HG02678 (cell line): ENCODE results near the gene OR6B3.
"Not testable (repeated sequence)": the region's sequence is repeated elsewhere in the genome, so short reads cannot be mapped to it uniquely, and the experiment has no call there.

Experiments
- ATAC-seq: cut with Tn5 transposase; IDR thresholded peaks from one replicate; pipeline ENCODE4 v1.9.1; 2021; ENCODE audit warnings: mild to moderate bottlenecking, moderate library complexity; ENCODE audit not compliant: unreplicated experiment

Gene OR6B3

DNA sequence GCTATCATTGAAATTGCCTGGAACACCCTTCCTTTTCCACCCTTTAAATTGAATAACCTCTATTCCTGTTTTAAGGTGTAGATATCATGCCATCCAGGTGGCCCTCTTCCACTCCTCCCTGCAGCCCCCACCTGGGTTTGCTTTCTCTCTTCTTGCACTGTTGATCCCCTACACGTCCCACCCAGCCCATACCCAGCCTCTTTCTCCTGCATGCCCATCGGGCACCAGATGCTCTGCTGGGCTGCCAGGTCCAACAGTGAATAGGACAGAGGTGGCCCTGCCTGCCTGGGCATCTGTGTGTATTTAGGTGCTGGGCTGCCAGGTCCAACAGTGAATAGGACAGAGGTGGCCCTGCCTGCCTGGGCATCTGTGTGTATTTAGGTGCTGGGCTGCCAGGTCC lies 9.2 kb downstream of the OR6B3 start:
- ATAC-seq: not testable (repeated sequence)

DNA sequence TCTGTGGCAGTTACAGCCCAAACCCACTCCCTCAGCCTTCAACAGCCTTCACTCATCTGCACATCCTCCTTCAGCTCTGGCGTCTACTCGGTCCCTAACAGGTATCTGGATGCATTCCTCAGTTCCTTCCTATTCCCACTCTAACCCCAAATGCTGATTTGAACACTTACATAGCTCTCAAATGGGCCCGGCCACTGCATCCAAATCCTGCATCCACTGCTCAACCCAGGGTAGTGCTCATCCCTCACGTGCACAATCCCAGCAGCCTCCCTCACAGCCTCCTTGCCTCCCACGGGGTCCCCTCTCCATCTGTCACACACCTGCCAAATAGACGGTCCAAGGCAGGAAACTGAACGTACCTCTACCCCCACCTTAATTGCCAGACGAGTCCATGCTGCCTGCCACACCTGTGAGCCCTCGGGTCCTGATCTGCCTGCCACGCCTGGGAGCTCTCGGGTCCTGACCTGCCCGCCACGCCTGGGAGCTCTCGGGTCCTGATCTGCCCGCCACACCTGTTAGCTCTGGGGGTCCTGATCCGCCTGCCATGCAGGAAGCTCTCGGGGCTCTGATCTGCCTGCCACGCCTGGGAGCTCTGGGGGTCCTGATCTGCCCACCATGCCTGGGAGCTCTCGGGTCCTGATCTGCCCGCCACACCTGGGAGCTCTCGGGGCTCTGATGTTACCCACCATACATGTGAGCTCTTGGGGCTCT lies 9.9 kb downstream of the OR6B3 start:
- ATAC-seq: no peak

DNA sequence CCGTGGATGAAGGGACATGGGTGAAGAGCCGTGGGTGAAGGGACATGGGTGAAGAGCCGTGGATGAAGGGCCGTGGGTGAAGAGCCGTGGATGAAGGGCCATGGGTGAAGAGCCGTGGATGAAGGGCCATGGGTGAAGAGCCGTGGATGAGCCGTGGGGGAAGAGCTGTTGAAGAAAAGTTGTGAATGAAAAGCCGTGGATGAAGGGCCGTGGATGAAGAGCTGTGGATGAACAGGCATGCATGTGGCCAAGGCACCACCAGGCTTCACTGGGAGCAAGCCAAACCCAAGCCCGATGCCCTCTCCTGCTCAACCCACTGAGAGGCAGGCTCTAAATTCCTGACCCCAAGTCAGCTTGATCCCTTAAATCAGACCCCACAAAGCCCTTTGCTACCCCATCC lies 10.6 kb downstream of the OR6B3 start:
- ATAC-seq: no peak

DNA sequence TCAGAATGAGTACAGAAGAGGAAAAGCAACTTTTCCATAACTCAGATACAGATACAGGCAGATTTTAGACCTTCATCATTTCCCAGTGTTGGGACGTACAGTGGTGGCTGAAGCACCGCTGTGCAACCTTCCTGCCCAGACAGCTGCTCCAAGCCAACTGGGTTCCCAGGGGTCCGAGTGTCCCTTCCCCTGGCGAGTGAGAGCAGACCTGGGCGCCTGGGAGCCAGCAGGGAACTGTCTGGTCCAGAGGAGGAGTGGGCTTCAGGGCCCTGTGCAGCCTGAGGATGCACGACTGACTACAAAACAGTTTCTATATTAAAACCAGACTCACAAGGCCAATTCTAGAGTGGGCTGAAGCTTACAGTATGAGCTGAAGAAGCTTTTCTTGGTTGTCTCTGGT lies 12.0 kb downstream of the OR6B3 start:
- ATAC-seq: no peak

DNA sequence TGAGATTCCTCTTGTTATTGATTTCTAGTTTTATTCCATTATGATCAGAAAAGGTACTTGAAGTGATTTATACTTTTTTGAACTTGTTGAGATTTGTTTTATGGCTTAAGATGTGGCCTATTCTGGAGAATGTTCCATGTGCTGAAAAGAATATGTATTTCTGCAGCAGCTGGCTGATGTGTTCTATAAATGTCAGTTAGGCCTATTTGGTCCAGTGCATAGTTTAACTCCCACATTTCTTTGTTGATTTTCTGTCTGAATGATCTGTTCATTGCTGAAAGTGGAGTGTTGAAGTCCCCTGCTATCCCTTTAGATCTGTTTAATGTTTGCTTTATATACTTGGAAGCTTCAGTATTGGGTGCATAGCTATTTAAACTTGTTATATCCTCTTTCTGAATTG lies 16.0 kb downstream of the OR6B3 start:
- ATAC-seq: no peak

DNA sequence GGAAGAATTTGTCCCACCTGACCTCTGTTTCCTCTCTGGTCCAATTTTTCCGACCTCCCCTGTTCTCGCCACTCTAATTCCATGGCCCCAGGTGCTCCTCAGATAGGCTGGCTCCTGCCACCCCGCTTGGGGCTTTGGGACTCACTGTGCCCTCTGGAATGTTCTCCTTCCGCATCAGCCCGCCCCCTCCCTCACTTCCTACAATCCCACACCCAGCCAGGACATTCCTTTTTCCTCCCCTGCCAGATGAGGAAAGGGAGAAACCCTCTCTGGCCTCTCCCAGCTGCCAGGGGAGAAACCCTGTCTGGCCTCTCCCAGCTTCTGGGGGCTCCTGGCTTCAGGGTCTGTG lies 20.0 kb downstream of the OR6B3 start:
- no peak for ATAC-seq

DNA sequence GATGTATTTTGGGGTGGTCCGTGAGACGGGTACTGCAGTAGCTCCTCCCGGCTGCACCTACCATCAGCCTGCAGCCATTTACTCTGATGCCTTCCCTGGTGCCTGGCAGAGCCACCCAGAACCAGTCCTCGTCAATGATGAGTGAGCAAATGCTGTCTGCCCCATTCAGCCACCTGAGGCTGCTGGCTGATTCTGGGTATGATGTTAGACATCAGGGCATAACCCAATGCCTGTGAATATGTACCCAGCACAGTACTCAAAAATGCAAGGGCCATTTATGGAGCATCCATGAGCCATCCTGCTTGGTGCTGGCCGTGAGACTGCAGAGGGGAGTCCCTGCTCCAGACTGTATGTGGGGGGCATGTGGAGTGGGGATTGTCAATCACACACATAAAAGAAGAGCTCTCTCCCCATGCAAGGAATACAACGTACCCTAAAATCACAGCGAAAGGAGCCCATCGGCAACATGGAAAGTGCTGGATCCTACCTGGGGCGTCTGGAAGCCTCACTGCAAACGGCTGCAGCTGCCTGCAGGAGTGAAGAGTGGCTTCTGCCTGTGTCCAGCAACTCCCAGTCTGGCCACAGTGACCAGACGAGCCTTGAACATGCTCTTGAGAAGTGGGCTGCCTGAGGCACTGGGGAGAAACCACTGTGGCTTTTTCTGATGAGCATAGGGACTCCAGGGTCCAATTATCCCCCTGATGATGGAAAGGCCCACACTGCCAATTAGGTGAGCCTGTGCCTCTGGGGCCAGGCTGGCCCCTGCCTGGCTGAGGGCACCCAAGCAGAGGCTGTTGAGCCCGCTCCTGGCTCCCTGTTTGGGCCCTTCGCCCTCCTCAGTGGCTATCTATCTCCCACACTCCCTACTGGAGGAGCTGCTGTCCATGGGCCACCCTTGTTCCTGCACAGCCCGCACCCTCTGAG lies 20.7 kb downstream of the OR6B3 start:
- no peak for ATAC-seq

DNA sequence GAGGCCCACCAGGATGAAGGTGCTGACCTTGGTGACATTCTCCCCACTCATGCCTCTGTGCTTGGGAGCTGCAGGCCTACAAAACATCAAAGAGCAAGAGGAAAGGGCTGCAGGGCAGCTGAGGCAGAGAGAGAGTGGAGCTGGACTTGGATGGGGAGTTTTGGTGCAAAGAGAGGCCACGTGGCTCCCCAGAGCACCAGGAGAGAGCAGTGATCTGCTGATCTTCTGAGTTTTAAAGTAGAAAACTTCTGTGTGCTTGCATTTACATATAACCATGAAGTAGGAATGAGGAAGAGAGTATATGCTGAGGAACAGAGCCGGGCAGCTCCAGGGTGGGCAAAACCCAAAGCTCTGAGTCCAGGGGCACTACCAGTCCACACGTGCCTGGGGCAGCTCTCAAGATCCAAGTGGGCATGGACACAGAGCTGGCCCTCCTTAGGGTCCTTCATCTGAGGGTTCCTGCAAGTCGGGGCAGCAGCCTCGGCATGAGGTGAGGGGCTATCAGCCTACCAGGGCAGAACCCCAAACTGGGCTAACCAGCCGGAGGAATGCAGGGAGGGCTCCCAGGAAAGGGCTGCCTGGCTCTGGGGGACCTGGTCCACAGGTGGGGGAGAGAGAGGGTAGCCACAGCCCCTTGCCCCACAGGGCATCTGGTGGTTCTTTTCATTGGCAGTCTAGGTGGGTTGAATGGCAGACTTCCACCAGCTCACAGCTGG lies 22.8 kb downstream of the OR6B3 start, which contains the start of gene OR6B2:
OR6B2 (minus strand) TSS at position 51 of the 716 bp plus-strand sequence; CDS start at position 51, 0 bp downstream.
- ATAC-seq: no peak

DNA sequence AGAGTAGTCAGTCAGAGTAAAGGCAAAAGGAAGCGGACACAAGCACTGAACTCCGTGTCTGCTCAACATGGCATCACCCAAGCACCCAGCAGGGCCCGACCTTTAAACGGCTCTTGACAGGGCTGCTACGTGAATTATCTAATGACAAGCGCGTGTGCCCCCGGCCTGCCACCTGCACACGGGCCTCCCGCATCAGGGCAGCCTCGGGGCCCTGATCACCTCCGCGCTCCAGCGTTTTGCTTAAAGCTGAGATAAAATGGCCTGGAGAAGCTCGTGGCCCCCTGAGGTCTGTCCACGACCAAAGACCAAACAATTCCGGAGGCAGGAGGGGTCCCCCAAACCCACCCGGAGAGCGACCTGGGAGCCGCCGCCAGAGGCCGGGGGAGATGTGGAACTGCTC lies 28.6 kb downstream of the OR6B3 start:
- no peak for ATAC-seq

DNA sequence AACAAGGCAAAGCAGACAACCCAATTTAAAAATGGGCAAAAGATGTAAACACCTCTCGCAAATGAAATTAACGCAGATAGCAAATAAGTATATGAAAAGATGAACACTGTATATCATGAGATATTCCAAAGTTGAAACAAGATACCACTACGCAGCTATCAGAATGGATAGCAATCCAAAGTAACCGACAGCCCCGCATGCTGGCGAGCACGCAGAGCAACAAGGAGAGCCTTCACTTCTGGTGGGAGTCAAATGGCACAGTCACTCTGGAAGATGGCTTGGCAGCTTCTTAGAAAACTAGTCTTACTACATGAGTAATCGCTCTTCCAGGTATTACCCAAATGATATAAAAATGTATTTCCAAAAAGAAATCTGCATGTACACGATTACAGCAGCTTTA lies 29.5 kb downstream of the OR6B3 start:
- ATAC-seq: no peak

DNA sequence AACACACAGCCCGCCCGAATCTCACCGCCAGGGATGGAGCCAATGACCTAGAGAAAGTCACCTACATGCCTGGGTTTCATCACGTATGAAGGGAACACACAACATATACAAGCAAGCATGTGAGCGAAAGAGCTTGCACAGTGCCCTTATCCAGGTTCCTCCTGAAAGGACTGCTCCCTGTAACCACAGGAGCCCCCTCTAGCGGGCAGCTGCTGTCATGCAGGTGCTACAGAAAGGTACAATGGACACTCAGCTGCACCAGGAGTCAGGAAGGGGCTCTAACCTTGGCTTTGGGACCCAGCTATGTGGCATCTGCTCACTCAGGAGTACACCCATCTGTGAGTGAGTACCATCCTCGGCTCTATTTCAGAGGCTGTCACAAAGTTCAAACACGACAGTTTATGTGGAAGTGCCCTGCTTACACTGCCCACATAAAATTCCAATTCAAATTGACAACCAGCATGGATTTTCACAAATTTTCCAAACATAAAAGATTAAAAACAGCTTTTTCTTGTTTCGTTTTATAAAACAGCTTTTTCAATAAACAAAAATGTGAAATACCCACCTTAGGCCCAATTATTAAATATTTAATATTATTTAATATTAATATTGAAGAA lies 31.7 kb downstream of the OR6B3 start:
- ATAC-seq: no peak

DNA sequence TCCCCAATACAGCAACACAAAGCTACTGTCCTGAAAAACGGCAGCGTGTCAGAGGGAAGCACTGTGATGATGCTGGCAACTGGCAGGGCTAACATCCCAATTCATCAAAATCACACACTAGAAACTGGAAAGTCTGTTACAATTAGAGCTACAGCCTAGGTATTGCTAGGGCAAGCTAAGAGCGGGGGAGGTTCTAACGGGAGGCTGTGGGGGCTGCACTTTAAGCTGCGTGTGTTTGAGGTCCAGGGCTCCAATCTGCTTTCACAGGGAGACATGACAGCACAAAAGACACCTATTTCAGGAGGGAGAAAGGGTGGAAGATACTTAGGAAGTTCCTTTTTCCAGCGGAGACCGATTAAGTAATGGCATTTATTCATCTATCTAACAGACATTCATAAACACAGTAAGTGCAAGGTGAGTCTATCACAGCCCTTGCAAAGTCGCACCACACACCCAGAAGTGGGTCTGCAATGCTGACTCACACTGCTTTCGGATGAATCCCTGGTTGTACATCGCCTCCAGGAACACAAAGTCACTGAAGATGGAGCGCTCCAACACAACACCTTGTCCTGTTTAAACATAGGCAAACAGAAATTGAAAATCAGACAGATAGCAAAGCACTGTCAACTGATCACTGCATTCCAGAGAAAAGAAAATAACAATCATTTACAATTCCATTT lies 35.1 kb downstream of the OR6B3 start:
- ATAC-seq: no peak

DNA sequence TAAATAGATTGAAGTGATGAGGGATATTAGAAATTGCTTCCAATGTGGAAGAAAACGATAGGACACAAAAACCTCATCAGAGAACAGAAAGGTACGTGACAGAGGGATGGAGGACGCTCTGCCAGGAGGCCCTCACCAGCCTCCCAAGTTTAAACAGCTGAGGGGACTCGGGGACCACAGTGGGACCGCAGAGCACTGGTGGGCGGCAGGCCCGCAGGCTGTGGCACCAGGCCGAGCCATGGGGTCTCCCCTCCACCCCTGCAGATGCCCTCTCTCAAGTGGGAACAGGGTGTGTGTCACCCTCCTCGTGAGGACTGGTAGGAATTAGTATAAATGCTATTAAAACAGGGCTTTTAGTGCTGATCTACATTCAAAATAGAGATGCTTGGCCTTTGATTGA lies 39.0 kb downstream of the OR6B3 start:
- no peak for ATAC-seq

DNA sequence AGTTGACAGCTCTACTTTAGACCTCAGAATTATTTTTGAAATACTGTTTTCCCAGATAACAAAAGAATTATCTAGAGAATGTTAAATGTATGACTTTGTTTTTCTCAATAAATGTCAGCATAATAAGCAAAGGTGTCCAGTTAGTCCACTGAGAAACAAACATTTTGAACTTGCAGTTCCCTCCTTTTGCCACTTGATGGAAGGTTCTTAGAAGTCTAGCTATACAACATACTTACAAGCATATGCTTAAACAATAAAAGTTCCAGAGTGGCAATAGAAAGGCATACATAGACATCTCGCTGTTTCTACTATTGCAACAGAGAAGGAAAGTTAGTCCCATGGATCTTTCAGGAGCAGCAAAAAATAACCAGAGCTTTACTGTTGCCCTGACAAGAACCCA lies 40.0 kb downstream of the OR6B3 start:
- no peak for ATAC-seq

DNA sequence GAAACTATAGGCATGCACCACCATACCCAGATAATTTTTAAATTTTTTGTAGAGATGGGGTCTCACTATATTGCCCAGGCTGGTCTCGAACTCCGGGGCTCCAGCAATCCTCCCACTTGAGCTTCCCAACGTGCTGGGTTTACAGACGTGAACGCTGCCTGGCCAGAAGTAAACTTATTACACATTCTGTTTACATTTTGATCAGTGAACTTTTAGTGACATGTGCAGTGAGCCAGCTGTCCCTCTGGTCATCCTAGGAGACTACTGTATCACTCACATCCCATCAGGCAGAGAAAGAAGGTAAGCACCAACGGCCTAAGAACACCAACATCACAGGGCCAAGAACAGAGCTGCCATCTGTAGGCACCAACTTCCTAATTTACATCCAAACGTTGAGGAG lies 50.3 kb downstream of the OR6B3 start:
- ATAC-seq: no peak

DNA sequence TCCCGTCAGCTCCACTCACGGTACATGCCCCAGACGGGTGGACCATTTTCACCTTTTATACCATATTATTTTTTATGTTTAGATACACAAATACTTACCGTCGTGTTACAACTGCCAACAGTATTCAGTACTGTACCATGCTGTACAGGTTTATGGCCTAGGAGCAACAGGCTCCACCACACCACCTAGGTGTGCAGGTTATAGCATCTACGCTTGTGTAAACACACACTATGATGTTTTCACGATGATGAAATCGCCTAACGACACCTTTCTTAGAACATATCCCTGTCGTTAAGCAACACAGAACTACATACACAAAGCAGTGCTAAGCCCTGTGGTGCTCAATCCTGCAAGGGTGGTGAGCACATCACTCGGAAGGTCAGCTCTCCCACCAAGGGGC lies 52.6 kb downstream of the OR6B3 start:
- ATAC-seq: no peak

DNA sequence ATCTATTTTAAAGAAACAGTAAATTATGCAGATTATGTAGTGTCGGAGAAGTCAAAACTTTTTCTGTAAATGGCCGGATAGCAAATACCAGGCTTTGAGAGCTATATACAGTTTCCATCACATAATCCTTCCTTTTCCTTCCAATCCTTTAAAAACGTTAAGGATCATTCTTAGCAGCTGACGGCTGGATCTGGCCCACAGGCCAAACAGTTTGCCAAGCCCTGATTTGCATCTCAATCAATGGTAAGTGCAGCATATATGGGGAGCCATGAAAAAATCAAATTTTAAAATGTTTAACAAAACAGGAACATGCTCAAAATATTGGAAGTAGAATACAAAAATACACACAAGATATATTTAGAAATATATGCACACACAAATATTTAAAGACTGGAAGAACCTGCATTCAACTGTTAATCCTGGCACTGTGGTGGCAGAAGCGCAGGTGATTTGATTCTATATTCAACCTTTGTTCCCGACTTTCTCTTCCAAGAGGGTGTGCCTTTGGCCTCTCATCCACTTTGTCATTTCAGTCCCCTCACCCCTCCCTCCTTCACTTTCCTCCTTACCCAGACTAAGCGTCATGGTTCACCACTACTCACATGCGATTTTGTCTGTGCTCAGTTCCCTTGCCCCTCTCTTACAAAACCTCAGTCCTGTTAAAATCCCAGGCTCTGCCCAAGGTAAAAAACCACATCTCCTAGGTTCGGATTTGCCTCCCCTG lies 55.5 kb downstream of the OR6B3 start:
- no peak for ATAC-seq
